IMR-90 (cell line): Measurements from ENCODE around the gene POLR2C. TPM values are rescaled to one million over a fixed set of nuclear protein-coding genes. Genes with fewer than 3 reads are reported as not detected.

ENCODE experiments used
- ATAC-seq: fragments of 200-7000 bp; cut with Tn5 transposase; 2 replicates; pipeline ENCODE4 v1.9.1; 2020; ENCODE audit warnings: low read depth, mild to moderate bottlenecking, moderate library complexity
- BruUV-seq: library from RNA; stranded (reverse); fragments of 400-500 nt; replicated peaks from 2 replicates; lab custom pipeline; 2021; lab: Mats Ljungman, UMichigan
- CTCF ChIA-PET: fragments of 300-600 bp; formaldehyde crosslinking; extraction: SDS; loops from one replicate; lab custom pipeline; 2021; ENCODE audit warnings: antibody characterized with exemption; lab: Yijun Ruan, JAX
- POLR2A ChIA-PET: fragments of 300-600 bp; sonication (Branson Sonifier 250); formaldehyde crosslinking; loops from one replicate; lab custom pipeline; 2022; ENCODE audit warnings: antibody characterized with exemption; ENCODE audit not compliant: unreplicated experiment; lab: Charles Lee
- DNase-seq: peaks from one replicate; pipeline ENCODE4 v3.0.0; 2013
- H2AFZ ChIP-seq: replicated peaks from 2 replicates; pipeline ENCODE3; 2013; ENCODE audit warnings: low read length, mild to moderate bottlenecking; ENCODE audit not compliant: poor library complexity
- H2AK5ac ChIP-seq: 2 replicates; pipeline ENCODE4 v1.6.1; 2013; ENCODE audit warnings: low read depth, low read length, inconsistent platforms
- H2AK9ac ChIP-seq: replicated peaks from 2 replicates; pipeline ENCODE3; 2013; ENCODE audit warnings: mild to moderate bottlenecking, low read depth, low read length, moderate library complexity; ENCODE audit not compliant: poor library complexity
- H2BK120ac ChIP-seq: 2 replicates; pipeline ENCODE4 v1.6.1; 2013; ENCODE audit warnings: low read depth, low read length, inconsistent platforms
- H2BK15ac ChIP-seq: 3 replicates; pipeline ENCODE4 v1.6.1; 2013; ENCODE audit warnings: low read depth, low read length, inconsistent platforms
- H2BK20ac ChIP-seq: 2 replicates; pipeline ENCODE4 v1.6.1; 2013; ENCODE audit warnings: low read depth, mild to moderate bottlenecking, inconsistent platforms, low read length, moderate library complexity
- H2BK5ac ChIP-seq: 2 replicates; pipeline ENCODE4 v1.6.1; 2013; ENCODE audit warnings: mild to moderate bottlenecking, low read depth, low read length, inconsistent platforms; ENCODE audit not compliant: poor library complexity, severe bottlenecking
- H3K14ac ChIP-seq: replicated peaks from 2 replicates; pipeline ENCODE4 v1.6.1; 2013; ENCODE audit warnings: low read depth, low read length, inconsistent platforms
- H3K18ac ChIP-seq: 2 replicates; pipeline ENCODE4 v1.6.1; 2013; ENCODE audit warnings: low read depth, low read length, control low read depth
- H3K23ac ChIP-seq: 2 replicates; pipeline ENCODE4 v1.6.1; 2013; ENCODE audit warnings: low read depth, low read length, inconsistent platforms
- H3K27ac ChIP-seq: 2 replicates; pipeline ENCODE4 v1.5.1; 2013; ENCODE audit warnings: mild to moderate bottlenecking, control low read depth, low read length; ENCODE audit not compliant: insufficient read depth
- H3K27me3 ChIP-seq: 2 replicates; pipeline ENCODE4 v1.6.1; 2013; ENCODE audit warnings: low read length; ENCODE audit not compliant: control insufficient read depth, insufficient read depth
- H3K36me3 ChIP-seq: 2 replicates; pipeline ENCODE4 v1.6.1; 2013; ENCODE audit warnings: low read length, mixed read lengths; ENCODE audit not compliant: control insufficient read depth, insufficient read depth
- H3K4ac ChIP-seq: 2 replicates; pipeline ENCODE4 v1.6.1; 2013; ENCODE audit warnings: low read depth, low read length, inconsistent platforms
- H3K4me1 ChIP-seq: 2 replicates; pipeline ENCODE4 v1.6.1; 2013; ENCODE audit warnings: low read length, mixed read lengths; ENCODE audit not compliant: control insufficient read depth, insufficient read depth
- H3K4me2 ChIP-seq: 2 replicates; pipeline ENCODE4 v1.6.1; 2013; ENCODE audit warnings: low read depth, mild to moderate bottlenecking, control low read depth, low read length, moderate library complexity
- H3K4me3 ChIP-seq: 2 replicates; pipeline ENCODE4 v1.5.1; 2013; ENCODE audit warnings: low read depth, mild to moderate bottlenecking, control low read depth, low read length, moderate library complexity; ENCODE audit not compliant: insufficient read depth
- H3K56ac ChIP-seq: 2 replicates; pipeline ENCODE4 v1.6.1; 2013; ENCODE audit warnings: low read length, inconsistent platforms; ENCODE audit not compliant: insufficient read depth; ENCODE audit errors: extremely low read depth
- H3K79me1 ChIP-seq, 2 experiments: 2 replicates each; pipeline ENCODE4 v1.6.1; 2013; ENCODE audit warnings: low read length in 2 of 2, inconsistent platforms in 1 of 2, low read depth in 1 of 2
- H3K9ac ChIP-seq: 2 replicates; pipeline ENCODE4 v1.6.1; 2013; ENCODE audit warnings: low read depth, low read length, control low read depth
- H3K9me1 ChIP-seq: 2 replicates; pipeline ENCODE4 v1.6.1; 2013; ENCODE audit warnings: low read length, inconsistent platforms; ENCODE audit not compliant: insufficient read depth
- H3K9me3 ChIP-seq: 2 replicates; pipeline ENCODE4 v1.6.1; 2013; ENCODE audit warnings: low read length; ENCODE audit not compliant: control insufficient read depth, insufficient read depth
- H4K20me1 ChIP-seq: 2 replicates; pipeline ENCODE4 v1.6.1; 2013; ENCODE audit warnings: low read length, inconsistent platforms; ENCODE audit not compliant: insufficient read depth
- H4K5ac ChIP-seq: 2 replicates; pipeline ENCODE4 v1.6.1; 2013; ENCODE audit warnings: mild to moderate bottlenecking, low read depth, low read length, control low read depth
- H4K8ac ChIP-seq, 2 experiments: 2 replicates each; pipeline ENCODE4 v1.6.1; 2013; ENCODE audit warnings: low read depth in 2 of 2, low read length in 2 of 2, control low read depth in 1 of 2, inconsistent platforms in 1 of 2
- H4K91ac ChIP-seq: 2 replicates; pipeline ENCODE4 v1.6.1; 2013; ENCODE audit warnings: low read depth, low read length, inconsistent platforms; ENCODE audit not compliant: insufficient read depth
- BHLHE40 ChIP-seq: fragments of 150-350 bp; IDR thresholded peaks from 2 replicates; pipeline ENCODE4 v1.6.1; 2016; ENCODE audit warnings: mild to moderate bottlenecking, low read depth, low read length
- CEBPB ChIP-seq: IDR thresholded peaks from 2 replicates; pipeline ENCODE4 v1.6.1; 2012; ENCODE audit warnings: low read depth, low read length, improper control_type of control experiment
- CHD1 ChIP-seq: IDR thresholded peaks from 2 replicates; pipeline ENCODE4 v1.6.1; 2012; ENCODE audit warnings: low read depth, low read length, improper control_type of control experiment
- FOS ChIP-seq: fragments of 150-350 bp; IDR thresholded peaks from 2 replicates; pipeline ENCODE4 v1.6.1; 2016; ENCODE audit warnings: low read depth, low read length
- MAFK ChIP-seq: IDR thresholded peaks from 2 replicates; pipeline ENCODE4 v1.6.1; 2012; ENCODE audit warnings: low read depth, low read length, improper control_type of control experiment
- MAZ ChIP-seq: IDR thresholded peaks from 2 replicates; pipeline ENCODE4 v1.6.1; 2012; ENCODE audit warnings: low read depth, mild to moderate bottlenecking, low read length, improper control_type of control experiment, moderate library complexity, borderline replicate concordance
- MXI1 ChIP-seq: IDR thresholded peaks from 2 replicates; pipeline ENCODE4 v1.6.1; 2012; ENCODE audit warnings: low read depth, mild to moderate bottlenecking, low read length, moderate library complexity, borderline replicate concordance
- POLR2A ChIP-seq: IDR thresholded peaks from 2 replicates; pipeline ENCODE4 v1.6.1; 2012; ENCODE audit warnings: mild to moderate bottlenecking, low read depth, low read length
- RCOR1 ChIP-seq: IDR thresholded peaks from 2 replicates; pipeline ENCODE4 v1.6.1; 2012; ENCODE audit warnings: mild to moderate bottlenecking, low read length, improper control_type of control experiment; ENCODE audit not compliant: insufficient replicate concordance
- SMC3 ChIP-seq: fragments of 150-350 bp; IDR thresholded peaks from 2 replicates; pipeline ENCODE4 v1.6.1; 2016; ENCODE audit warnings: low read depth, mild to moderate bottlenecking, antibody characterized with exemption, low read length, moderate library complexity
- WGBS, 2 experiments: methylation state at CpG; one replicate each; pipeline versions ENCODE4 v1.1.5 to v1.1.7; 2013; ENCODE audit warnings: missing lambda C conversion rate in 2 of 2; ENCODE audit not compliant: insufficient read length in 1 of 2; ENCODE audit errors: extremely low coverage in 2 of 2; 5-methylcytosine and 5-hydroxymethylcytosine counted together
- dilution Hi-C: fragments of 300-500 bp; cut with HindIII; formaldehyde crosslinking; loops from one replicate; pipeline ENCODE4 v1.14.3; 2018; ENCODE audit warnings: low sequenced_read_pairs; ENCODE audit not compliant: unreplicated experiment
- in situ Hi-C: fragments of 300-500 bp; cut with MboI; formaldehyde crosslinking; loops from 3 replicates; pipeline ENCODE4 v1.14.3; 2019; ENCODE audit warnings: low sequenced_read_pairs, inconsistent platforms, mixed read lengths
- intact Hi-C: fragments of 100-400 bp; cut with micrococcal nuclease; formaldehyde crosslinking; loops from 2 replicates; pipeline ENCODE4 v1.10.0; 2022
- polyA plus RNA-seq, 3 experiments: library from polyadenylated mRNA; depleted of rRNA; stranded (reverse); fragments of >200 nt; gene quantifications; 2 replicates each; pipeline ENCODE4 v1.2.3, GENCODE V29; 2012; ENCODE audit warnings: low replicate concordance in 1 of 3
- total RNA-seq: library from RNA; depleted of rRNA; stranded (reverse); fragments of >200 nt; gene quantifications from 2 replicates; pipeline ENCODE4 v1.2.3, GENCODE V29; 2012
- TF ChIP-seq, protein P1 (sequence below): fragments of 150-350 bp; IDR thresholded peaks from 2 replicates; pipeline ENCODE4 v1.6.1; 2016; ENCODE audit warnings: low read depth, mild to moderate bottlenecking, low read length, moderate library complexity, borderline replicate concordance
- TF ChIP-seq, protein P2 (sequence below): fragments of 150-350 bp; IDR thresholded peaks from 2 replicates; pipeline ENCODE4 v1.6.1; 2017; ENCODE audit warnings: mild to moderate bottlenecking, antibody characterized with exemption, low read length, low read depth
- TF ChIP-seq, protein P3 (sequence below): conservative IDR thresholded peaks from 2 replicates; pipeline ENCODE4 v1.5.1; 2012; ENCODE audit warnings: mild to moderate bottlenecking, low read depth, low read length, improper control_type of control experiment

The POLR2C gene
- total and polyA plus RNA-seq, 2 of the 4 experiments (the other 2 are of a cell fraction) = 137 to 340 TPM

DNA sequence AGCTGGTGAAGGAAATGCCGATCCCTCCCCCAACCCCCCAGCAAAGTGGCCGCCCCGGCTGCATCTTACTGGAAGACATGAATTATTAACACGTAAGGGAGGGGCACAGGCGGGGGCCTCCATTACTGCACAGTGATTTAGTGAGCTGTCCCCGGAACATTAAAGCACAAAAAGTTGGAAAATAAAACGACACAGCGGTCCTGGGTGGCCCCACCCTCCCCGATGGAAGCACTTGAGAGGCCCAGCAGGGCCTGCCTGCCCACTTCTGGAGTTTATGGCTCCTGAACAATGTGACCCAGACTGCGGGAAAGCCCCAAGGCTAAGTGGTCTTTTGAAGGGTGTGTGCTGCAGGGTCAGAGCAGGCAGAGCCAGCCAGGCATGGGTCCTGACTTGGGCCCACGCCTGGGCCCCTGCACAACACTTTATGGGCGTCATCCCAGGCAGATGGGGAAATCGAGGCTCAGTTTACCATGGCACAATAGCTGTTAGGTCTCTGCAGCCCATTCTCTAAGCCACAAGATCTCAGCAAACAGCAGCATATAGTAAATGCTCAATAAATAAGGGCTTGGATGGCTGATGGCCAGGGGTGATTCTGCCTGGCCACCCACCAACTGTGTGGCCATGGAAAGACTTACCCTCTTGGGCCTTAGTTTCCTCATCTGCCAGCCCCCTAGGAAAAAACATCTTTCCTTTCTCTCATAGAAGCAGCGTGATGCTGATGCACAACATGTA is 51.1 kb downstream of the POLR2C start:
- no peak overlapping the region for H3K4me2 ChIP-seq
- H2AFZ ChIP-seq = peak overlapping the region; percentile 28
- H3K14ac ChIP-seq = no peak overlapping the region
- H3K27me3 ChIP-seq = peaks cover 6% of the 10 kb centered on the region; the same call in 1 of the 2 replicates
- no peak overlapping the region for H4K8ac ChIP-seq
- H2BK15ac ChIP-seq = no peak overlapping the region
- no peak overlapping the region for H3K18ac ChIP-seq
- H4K20me1 ChIP-seq = no peaks in the 10 kb centered on the region
- ChIA-PET POLR2A (no interaction called here), CTCF (interaction anchor here (0.6 kb wide), 2 partner anchors 9 to 92 kb away, joined by 4 to 7 read pairs; no protein-coding TSS in a partner anchor)
- no peaks in the 10 kb centered on the region for H3K79me1 ChIP-seq
- peaks cover 20% of the 10 kb centered on the region for H3K36me3 ChIP-seq
- H3K9ac ChIP-seq = no peak overlapping the region
- dilution Hi-C loops = no loop called here
- H4K5ac ChIP-seq = no peak overlapping the region
- no peak overlapping the region for H3K23ac ChIP-seq
- H2BK20ac ChIP-seq = no peak overlapping the region
- no peak overlapping the region for H2BK5ac ChIP-seq
- no peak overlapping the region for H3K27ac ChIP-seq
- H3K4ac ChIP-seq = no peak overlapping the region
- H3K9me1 ChIP-seq = peaks cover 6% of the 10 kb centered on the region; the same call in 1 of the 2 replicates
- H2BK120ac ChIP-seq = no peak overlapping the region
- 71% methylated on average over 8 of the region's 14 CpGs; no CpG with 5 or more reads in 1 of the 2 experiments for WGBS, 2 experiments
- ATAC-seq (no peak), DNase-seq (no peak)
- in situ Hi-C loops = no loop called here
- H3K56ac ChIP-seq = no peak overlapping the region
- H3K9me3 ChIP-seq = no peaks in the 10 kb centered on the region
- no peaks in the 10 kb centered on the region for H3K4me1 ChIP-seq
- H2AK9ac ChIP-seq = no peak overlapping the region
- no peak overlapping the region for H2AK5ac ChIP-seq
- intact Hi-C loops = no loop called here
- no TSS peak for BruUV-seq
- no peak overlapping the region for H4K91ac ChIP-seq
- TF ChIP-seq MXI1 = no peak
- TF ChIP-seq, protein P1, sequence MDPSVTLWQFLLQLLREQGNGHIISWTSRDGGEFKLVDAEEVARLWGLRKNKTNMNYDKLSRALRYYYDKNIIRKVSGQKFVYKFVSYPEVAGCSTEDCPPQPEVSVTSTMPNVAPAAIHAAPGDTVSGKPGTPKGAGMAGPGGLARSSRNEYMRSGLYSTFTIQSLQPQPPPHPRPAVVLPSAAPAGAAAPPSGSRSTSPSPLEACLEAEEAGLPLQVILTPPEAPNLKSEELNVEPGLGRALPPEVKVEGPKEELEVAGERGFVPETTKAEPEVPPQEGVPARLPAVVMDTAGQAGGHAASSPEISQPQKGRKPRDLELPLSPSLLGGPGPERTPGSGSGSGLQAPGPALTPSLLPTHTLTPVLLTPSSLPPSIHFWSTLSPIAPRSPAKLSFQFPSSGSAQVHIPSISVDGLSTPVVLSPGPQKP = no peak
- TF ChIP-seq CHD1 = no peak
- TF ChIP-seq RCOR1 = no peak
- TF ChIP-seq POLR2A = no peak
- no peak for TF ChIP-seq MAFK
- no peak for TF ChIP-seq BHLHE40
- TF ChIP-seq, protein P2, sequence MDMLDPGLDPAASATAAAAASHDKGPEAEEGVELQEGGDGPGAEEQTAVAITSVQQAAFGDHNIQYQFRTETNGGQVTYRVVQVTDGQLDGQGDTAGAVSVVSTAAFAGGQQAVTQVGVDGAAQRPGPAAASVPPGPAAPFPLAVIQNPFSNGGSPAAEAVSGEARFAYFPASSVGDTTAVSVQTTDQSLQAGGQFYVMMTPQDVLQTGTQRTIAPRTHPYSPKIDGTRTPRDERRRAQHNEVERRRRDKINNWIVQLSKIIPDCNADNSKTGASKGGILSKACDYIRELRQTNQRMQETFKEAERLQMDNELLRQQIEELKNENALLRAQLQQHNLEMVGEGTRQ = no peak
- TF ChIP-seq, protein P3, sequence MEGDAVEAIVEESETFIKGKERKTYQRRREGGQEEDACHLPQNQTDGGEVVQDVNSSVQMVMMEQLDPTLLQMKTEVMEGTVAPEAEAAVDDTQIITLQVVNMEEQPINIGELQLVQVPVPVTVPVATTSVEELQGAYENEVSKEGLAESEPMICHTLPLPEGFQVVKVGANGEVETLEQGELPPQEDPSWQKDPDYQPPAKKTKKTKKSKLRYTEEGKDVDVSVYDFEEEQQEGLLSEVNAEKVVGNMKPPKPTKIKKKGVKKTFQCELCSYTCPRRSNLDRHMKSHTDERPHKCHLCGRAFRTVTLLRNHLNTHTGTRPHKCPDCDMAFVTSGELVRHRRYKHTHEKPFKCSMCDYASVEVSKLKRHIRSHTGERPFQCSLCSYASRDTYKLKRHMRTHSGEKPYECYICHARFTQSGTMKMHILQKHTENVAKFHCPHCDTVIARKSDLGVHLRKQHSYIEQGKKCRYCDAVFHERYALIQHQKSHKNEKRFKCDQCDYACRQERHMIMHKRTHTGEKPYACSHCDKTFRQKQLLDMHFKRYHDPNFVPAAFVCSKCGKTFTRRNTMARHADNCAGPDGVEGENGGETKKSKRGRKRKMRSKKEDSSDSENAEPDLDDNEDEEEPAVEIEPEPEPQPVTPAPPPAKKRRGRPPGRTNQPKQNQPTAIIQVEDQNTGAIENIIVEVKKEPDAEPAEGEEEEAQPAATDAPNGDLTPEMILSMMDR = no peak
- TF ChIP-seq CEBPB = no peak
- no peak for TF ChIP-seq FOS
- TF ChIP-seq MAZ = no peak
- TF ChIP-seq SMC3 = no peak
- no peak overlapping the region for H3K4me3 ChIP-seq
